ENCODE data around the gene VCX3A.

VCX3A gene

DNA sequence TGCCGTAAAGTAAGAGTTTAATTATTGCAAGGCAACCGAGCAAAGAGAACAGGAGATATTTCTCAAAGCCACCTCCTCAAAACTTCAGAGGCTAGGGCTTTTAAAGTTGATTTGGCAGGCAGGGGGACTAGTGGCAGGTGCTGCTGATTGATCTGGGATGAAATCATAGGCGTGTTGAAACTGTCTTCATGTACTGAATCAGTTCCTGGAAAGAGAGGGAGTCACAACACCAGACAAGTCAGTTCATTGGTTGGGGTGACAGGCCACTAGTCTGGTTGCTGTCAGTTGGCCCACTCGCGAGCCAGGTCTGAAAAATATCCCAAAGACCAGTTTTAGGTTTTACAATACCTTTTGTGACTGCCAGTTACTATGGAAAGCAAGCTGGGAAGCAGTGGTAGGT is 10.8 kb upstream of the VCX3A start:
- TF ChIP-seq, protein P1, sequence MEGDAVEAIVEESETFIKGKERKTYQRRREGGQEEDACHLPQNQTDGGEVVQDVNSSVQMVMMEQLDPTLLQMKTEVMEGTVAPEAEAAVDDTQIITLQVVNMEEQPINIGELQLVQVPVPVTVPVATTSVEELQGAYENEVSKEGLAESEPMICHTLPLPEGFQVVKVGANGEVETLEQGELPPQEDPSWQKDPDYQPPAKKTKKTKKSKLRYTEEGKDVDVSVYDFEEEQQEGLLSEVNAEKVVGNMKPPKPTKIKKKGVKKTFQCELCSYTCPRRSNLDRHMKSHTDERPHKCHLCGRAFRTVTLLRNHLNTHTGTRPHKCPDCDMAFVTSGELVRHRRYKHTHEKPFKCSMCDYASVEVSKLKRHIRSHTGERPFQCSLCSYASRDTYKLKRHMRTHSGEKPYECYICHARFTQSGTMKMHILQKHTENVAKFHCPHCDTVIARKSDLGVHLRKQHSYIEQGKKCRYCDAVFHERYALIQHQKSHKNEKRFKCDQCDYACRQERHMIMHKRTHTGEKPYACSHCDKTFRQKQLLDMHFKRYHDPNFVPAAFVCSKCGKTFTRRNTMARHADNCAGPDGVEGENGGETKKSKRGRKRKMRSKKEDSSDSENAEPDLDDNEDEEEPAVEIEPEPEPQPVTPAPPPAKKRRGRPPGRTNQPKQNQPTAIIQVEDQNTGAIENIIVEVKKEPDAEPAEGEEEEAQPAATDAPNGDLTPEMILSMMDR (IDR thresholded peaks at IDR 0.05; ENCODE audit: unreplicated experiment in 3 of 3), result no peak
- no peak overlapping the region for H3K27ac Mint-ChIP-seq
- H3K27me3 Mint-ChIP-seq (ENCODE audit: low read depth), result no peaks in the 10 kb centered on the region
- no peaks in the 10 kb centered on the region for H3K9me3 Mint-ChIP-seq
- no peaks in the 10 kb centered on the region for H3K4me1 Mint-ChIP-seq
- H3K36me3 Mint-ChIP-seq (ENCODE audit: low read depth), result no peaks in the 10 kb centered on the region
- no peak overlapping the region for H3K4me3 Mint-ChIP-seq

DNA sequence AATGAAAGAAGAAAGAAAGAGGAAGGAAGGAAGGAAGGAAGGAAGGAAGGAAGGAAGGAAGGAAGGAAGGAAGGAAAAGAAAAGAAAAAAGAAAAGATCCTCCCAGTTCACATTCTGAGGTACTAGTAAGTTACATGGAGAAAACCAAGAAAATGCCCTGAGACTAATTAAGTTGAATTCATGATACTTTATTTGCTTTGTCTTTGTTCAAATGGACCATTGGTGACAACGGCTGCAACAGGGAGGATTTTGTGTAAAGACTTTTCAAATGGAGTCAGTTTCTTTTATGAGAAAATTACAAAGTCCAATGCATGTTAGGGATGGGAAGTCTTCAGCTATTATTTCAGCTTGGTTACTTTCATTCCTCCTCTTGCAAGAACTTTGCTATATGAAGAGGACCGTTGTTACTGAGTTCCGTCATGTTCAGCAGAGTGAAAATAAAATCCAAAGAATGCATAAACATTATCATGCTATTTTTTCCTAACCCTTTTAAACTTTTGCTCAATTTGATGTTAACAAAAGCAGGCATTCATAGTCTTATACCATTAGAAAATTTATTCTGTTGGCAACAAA is 8.3 kb downstream of the VCX3A start:
- TF ChIP-seq, protein P1 (IDR thresholded peaks at IDR 0.05; ENCODE audit: unreplicated experiment in 3 of 3), result no peak
- Mint-ChIP-seq H3K4me1 (no peaks in the 10 kb centered on the region), H3K4me3 (no peak overlapping the region), H3K36me3 (ENCODE audit: low read depth) (no peaks in the 10 kb centered on the region), H3K9me3 (no peaks in the 10 kb centered on the region), H3K27me3 (ENCODE audit: low read depth) (no peaks in the 10 kb centered on the region), H3K27ac (no peak overlapping the region)

DNA sequence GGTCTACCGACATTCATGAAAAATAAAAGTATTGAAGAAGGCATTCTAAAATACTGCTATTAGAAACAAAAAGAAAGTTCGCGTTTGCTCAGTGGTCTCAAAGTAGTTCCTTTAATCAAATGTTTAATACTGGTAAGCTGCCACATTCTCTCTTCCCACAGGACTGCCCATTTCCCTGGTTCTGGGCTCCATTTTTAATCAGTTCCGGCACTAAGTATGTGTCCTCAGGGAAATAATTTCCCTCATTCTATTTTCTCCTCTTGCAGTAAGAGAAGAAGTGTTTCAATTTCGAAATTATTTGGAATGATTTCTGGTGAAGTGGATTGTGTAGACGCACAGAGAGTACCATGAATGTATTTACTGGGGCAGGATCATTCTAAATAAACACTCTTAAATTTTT is 17.5 kb downstream of the VCX3A start:
- Mint-ChIP-seq H3K4me3 (no peak overlapping the region), H3K27ac (no peak overlapping the region), H3K9me3 (no peaks in the 10 kb centered on the region), H3K27me3 (ENCODE audit: low read depth) (peaks cover 5% of the 10 kb centered on the region), H3K36me3 (ENCODE audit: low read depth) (no peaks in the 10 kb centered on the region), H3K4me1 (no peaks in the 10 kb centered on the region)
- TF ChIP-seq, protein P1 (IDR thresholded peaks at IDR 0.05; ENCODE audit: unreplicated experiment in 3 of 3), result no peak

DNA sequence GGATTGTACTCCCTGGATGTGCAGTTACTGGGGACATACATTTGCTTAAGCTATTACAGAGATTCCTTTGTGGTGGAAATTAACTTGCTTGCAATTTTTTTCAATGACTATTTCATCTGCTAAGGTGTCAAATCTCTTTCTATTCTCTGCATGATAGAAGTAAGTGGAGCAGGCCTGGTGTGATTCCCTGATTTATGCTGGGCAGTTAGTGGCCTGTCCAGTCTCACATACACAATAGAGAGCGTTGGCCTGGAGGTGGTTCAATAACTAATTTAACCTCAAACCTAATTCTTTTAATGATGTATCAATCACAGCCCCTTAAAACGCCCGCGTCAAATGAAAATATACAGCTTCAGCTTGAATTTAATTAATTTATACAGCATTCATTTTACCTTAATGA is 28.5 kb downstream of the VCX3A start:
- Mint-ChIP-seq H3K9me3 (no peaks in the 10 kb centered on the region), H3K4me1 (no peaks in the 10 kb centered on the region), H3K27me3 (ENCODE audit: low read depth) (no peaks in the 10 kb centered on the region), H3K36me3 (ENCODE audit: low read depth) (no peaks in the 10 kb centered on the region), H3K4me3 (no peak overlapping the region), H3K27ac (no peak overlapping the region)
- TF ChIP-seq, protein P1 (IDR thresholded peaks at IDR 0.05; ENCODE audit: unreplicated experiment in 3 of 3), result no peak

DNA sequence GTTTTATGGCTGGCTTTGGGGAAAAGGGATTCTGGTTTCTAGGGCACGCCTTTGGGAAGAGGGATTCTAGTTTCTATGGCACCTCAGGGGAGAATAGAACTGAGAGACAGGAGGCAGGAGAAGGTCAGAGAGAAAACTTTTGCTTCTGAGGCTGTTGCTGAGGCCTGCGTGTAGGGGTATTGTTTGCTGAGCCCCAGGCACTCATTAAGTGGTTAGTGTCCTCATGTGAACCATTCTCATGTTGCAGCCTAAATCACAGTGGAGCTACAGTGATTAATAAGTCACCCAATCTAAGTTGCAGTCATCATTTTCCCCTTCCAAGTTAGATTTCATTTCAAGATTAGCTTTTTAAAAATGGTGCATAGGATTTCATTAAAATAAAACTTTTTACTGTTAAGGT is 29.0 kb downstream of the VCX3A start:
- no peak overlapping the region for H3K27ac Mint-ChIP-seq
- H3K4me1 Mint-ChIP-seq, result no peaks in the 10 kb centered on the region
- no peaks in the 10 kb centered on the region for H3K27me3 Mint-ChIP-seq (ENCODE audit: low read depth)
- no peaks in the 10 kb centered on the region for H3K9me3 Mint-ChIP-seq
- TF ChIP-seq, protein P1 (IDR thresholded peaks at IDR 0.05; ENCODE audit: unreplicated experiment in 3 of 3), result no peak
- H3K36me3 Mint-ChIP-seq (ENCODE audit: low read depth), result no peaks in the 10 kb centered on the region
- H3K4me3 Mint-ChIP-seq, result no peak overlapping the region

DNA sequence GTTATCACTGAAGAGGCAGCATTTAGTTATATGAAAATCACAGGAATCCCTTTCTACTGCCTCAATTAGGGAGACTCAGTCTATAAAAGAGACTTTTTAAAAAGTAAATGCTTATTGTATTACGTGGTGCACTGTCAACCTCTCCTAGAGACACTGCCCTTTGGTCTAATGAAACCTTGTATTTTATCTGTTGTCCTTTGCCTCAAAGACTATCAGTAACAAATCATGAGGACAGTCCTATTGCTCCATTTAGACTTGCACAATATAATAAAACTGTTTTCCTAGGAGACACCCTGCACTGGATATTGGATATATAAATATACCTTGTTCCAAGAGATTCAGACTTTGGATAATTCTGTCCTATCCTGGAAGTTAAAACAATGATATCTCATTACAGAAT is 34.2 kb downstream of the VCX3A start:
- Mint-ChIP-seq H3K27ac (no peak overlapping the region), H3K4me1 (no peaks in the 10 kb centered on the region), H3K4me3 (no peak overlapping the region), H3K36me3 (ENCODE audit: low read depth) (no peaks in the 10 kb centered on the region), H3K27me3 (ENCODE audit: low read depth) (no peaks in the 10 kb centered on the region), H3K9me3 (no peaks in the 10 kb centered on the region)
- TF ChIP-seq, protein P1 (IDR thresholded peaks at IDR 0.05; ENCODE audit: unreplicated experiment in 3 of 3), result no peak

Data from nephron (organoid).